Activated naive CD4-positive, alpha-beta T cell treated with anti-CD3 and anti-CD28 coated beads for 36 hours (primary cell): Measurements from ENCODE around the gene EIF5. TPM values are rescaled to one million over a fixed set of nuclear protein-coding genes. Genes with fewer than 3 reads are reported as not detected.

ENCODE experiments used
- CTCF ChIA-PET: fragments of 350-600 bp; sonication (Branson Sonifier 250); formaldehyde crosslinking; loops from one replicate; lab custom pipeline; 2021; ENCODE audit warnings: antibody characterized with exemption; lab: Charles Lee
- DNase-seq: peaks from one replicate; pipeline ENCODE4 v3.0.0-alpha.2; 2020
- H3K27ac Mint-ChIP-seq: one replicate; pipeline ENCODE4 v1.8.0; 2021; ENCODE audit warnings: mild to moderate bottlenecking, mixed read lengths
- H3K27me3 Mint-ChIP-seq: one replicate; pipeline ENCODE4 v1.8.0; 2021; ENCODE audit warnings: low read depth, mixed read lengths
- H3K36me3 Mint-ChIP-seq: one replicate; pipeline ENCODE4 v1.8.0; 2021; ENCODE audit warnings: low read depth, mixed read lengths
- H3K4me1 Mint-ChIP-seq: one replicate; pipeline ENCODE4 v1.8.0; 2021; ENCODE audit warnings: low read depth, mixed read lengths
- H3K4me3 Mint-ChIP-seq: one replicate; pipeline ENCODE4 v1.8.0; 2021; ENCODE audit warnings: mild to moderate bottlenecking, moderate library complexity, mixed read lengths
- H3K9me3 Mint-ChIP-seq: one replicate; pipeline ENCODE4 v1.8.0; 2021; ENCODE audit warnings: mixed read lengths
- intact Hi-C: fragments of 100-400 bp; cut with micrococcal nuclease; formaldehyde crosslinking; loops from one replicate; pipeline ENCODE4 v1.15.1; 2023
- total RNA-seq, 2 experiments: library from RNA; stranded (reverse); gene quantifications; one replicate each; pipeline ENCODE4 v1.2.3, GENCODE V29; 2021

Gene EIF5
- total RNA-seq, 2 experiments from 2014 or later: 117 to 121 TPM

GRCh38 chr14:103382376-103382775 is 48.3 kb downstream of the EIF5 start:
- intact Hi-C loops: loop anchor here (10.0 kb wide), 1 partner anchor 242 kb away; the partner anchor contains the start of gene KLC1
- Mint-ChIP-seq H3K36me3 (peaks cover 8% of the 10 kb centered on the region), H3K9me3 (no peaks in the 10 kb centered on the region), H3K27ac (no peak overlapping the region), H3K4me3 (no peak overlapping the region), H3K27me3 (peaks cover 4% of the 10 kb centered on the region), H3K4me1 (peaks cover 21% of the 10 kb centered on the region)
- CTCF ChIA-PET: interaction anchor here (2.4 kb wide), 1 partner anchor 8 kb away, joined by 10 read pairs; no protein-coding TSS in a partner anchor
- no peak for DNase-seq

- H3K9me3 Mint-ChIP-seq: no peaks in the 10 kb centered on the region
- H3K4me3 Mint-ChIP-seq: peak overlapping the region; percentile 96
- H3K27ac Mint-ChIP-seq: peak overlapping the region; percentile 90
- peaks cover 4% of the 10 kb centered on the region for H3K27me3 Mint-ChIP-seq
- intact Hi-C loops: loop anchor here (1.0 to 10.0 kb wide), 5 partner anchors 16 to 307 kb away; partner anchors contain the start of genes BAG5, COA8, EIF5 and KLC1
- DNase-seq: no peak
- peaks cover 8% of the 10 kb centered on the region for H3K36me3 Mint-ChIP-seq
- peaks cover 39% of the 10 kb centered on the region for H3K4me1 Mint-ChIP-seq
- CTCF ChIA-PET: interaction anchor here (0.6 to 1.5 kb wide), 2 partner anchors 8 to 49 kb away, joined by 3 to 7 read pairs; no protein-coding TSS in a partner anchor
These were observed 50.6 kb downstream of the EIF5 start for GRCh38 chr14:103384450-103385151.

DNA sequence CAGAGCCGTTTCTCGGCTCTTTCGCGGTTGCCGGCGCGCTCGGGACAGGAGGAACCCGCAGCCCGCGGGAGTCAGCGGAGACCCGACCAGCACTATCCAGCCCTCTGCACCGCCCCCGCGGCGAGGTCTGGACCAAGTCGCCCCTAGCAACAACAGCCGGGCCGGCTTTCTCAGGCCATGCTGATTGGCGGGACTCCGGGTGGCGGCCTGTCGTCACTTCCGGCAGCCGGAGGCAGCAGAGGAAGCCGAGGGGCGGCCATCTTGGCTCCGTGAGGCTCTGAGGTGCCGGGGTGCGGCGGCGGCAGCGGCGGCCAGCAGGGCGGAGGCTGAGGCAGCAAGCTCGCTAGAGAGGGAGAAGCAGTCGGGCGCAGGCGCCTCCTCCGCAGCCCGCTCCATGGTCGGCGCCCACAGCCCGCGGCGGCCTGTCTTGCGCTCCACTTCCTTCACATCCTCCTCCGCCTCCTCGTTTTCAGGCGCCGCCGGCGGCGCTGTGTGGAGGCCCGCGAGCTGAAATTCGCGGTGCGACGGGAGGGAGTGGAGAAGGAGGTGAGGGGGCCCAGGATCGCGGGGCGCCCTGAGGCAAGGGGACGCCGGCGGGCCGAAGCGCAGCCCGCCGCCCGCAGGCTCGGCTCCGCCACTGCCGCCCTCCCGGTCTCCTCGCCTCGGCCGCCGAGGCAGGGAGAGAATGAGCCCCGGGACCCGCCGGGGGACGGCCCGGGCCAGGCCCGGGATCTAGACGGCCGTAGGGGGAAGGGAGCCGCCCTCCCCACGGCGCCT is 51.3 kb downstream of the EIF5 start, which contains the start of gene MARK3:
MARK3 (plus strand) TSS at position 264 of the 777 bp plus-strand sequence. CDS start 615 bp downstream, outside the sequence.
- H3K9me3 Mint-ChIP-seq: no peaks in the 10 kb centered on the region
- peaks cover 4% of the 10 kb centered on the region for H3K27me3 Mint-ChIP-seq
- H3K36me3 Mint-ChIP-seq: peaks cover 8% of the 10 kb centered on the region
- peak within 1 kb of the TSS; percentile 96 for H3K4me3 Mint-ChIP-seq
- DNase-seq: peak; percentile 97
- CTCF ChIA-PET: interaction anchor here (1.5 kb wide), 1 partner anchor 8 kb away, joined by 7 read pairs; no protein-coding TSS in a partner anchor
- peak within 1 kb of the TSS; percentile 94 for H3K27ac Mint-ChIP-seq
- peaks cover 42% of the 10 kb centered on the region for H3K4me1 Mint-ChIP-seq
- intact Hi-C loops: loop anchor here (1.0 to 10.0 kb wide), 5 partner anchors 15 to 308 kb away; partner anchors contain the start of genes BAG5, COA8, EIF5 and KLC1

- DNase-seq: peak; percentile 55
- CTCF ChIA-PET: interaction anchor here (0.5 to 0.7 kb wide), 2 partner anchors 11 to 64 kb away, joined by 3 to 4 read pairs; no protein-coding TSS in a partner anchor
- peak overlapping the region; percentile 96 for H3K4me3 Mint-ChIP-seq
- H3K9me3 Mint-ChIP-seq: no peaks in the 10 kb centered on the region
- H3K27ac Mint-ChIP-seq: peak overlapping the region; percentile 94
- peaks cover 8% of the 10 kb centered on the region for H3K36me3 Mint-ChIP-seq
- peaks cover 47% of the 10 kb centered on the region for H3K4me1 Mint-ChIP-seq
- intact Hi-C loops: loop anchor here (1.0 to 10.0 kb wide), 7 partner anchors 8 to 309 kb away; partner anchors contain the start of genes BAG5, COA8, EIF5 and KLC1
- peaks cover 4% of the 10 kb centered on the region for H3K27me3 Mint-ChIP-seq
These were observed 52.1 kb downstream of the EIF5 start for GRCh38 chr14:103385929-103386712.

GRCh38 chr14:103386713-103387329 is 52.8 kb downstream of the EIF5 start:
- H3K4me1 Mint-ChIP-seq: peaks cover 47% of the 10 kb centered on the region
- CTCF ChIA-PET: interaction anchor here (0.5 to 0.7 kb wide), 2 partner anchors 10 to 64 kb away, joined by 3 to 4 read pairs; no protein-coding TSS in a partner anchor
- H3K4me3 Mint-ChIP-seq: peak overlapping the region; percentile 96
- H3K27me3 Mint-ChIP-seq: peaks cover 2% of the 10 kb centered on the region
- H3K36me3 Mint-ChIP-seq: peaks cover 8% of the 10 kb centered on the region
- no peak for DNase-seq
- intact Hi-C loops: loop anchor here (1.0 to 10.0 kb wide), 5 partner anchors 7 to 310 kb away; partner anchors contain the start of genes BAG5, COA8 and KLC1
- peak overlapping the region; percentile 94 for H3K27ac Mint-ChIP-seq
- no peaks in the 10 kb centered on the region for H3K9me3 Mint-ChIP-seq

- Mint-ChIP-seq H3K27ac (peak overlapping the region; percentile 20), H3K4me1 (peaks cover 45% of the 10 kb centered on the region), H3K27me3 (no peaks in the 10 kb centered on the region), H3K4me3 (no peak overlapping the region), H3K36me3 (peaks cover 8% of the 10 kb centered on the region), H3K9me3 (no peaks in the 10 kb centered on the region)
- intact Hi-C loops: loop anchor here (5.0 to 10.0 kb wide), 3 partner anchors 174 to 311 kb away; partner anchors contain the start of genes BAG5, COA8 and KLC1
- CTCF ChIA-PET: interaction anchor here (0.6 kb wide), 1 partner anchor 240 kb away, joined by 3 read pairs; no protein-coding TSS in a partner anchor
- DNase-seq: no peak
These were observed 54.6 kb downstream of the EIF5 start for GRCh38 chr14:103388664-103389063.

DNA sequence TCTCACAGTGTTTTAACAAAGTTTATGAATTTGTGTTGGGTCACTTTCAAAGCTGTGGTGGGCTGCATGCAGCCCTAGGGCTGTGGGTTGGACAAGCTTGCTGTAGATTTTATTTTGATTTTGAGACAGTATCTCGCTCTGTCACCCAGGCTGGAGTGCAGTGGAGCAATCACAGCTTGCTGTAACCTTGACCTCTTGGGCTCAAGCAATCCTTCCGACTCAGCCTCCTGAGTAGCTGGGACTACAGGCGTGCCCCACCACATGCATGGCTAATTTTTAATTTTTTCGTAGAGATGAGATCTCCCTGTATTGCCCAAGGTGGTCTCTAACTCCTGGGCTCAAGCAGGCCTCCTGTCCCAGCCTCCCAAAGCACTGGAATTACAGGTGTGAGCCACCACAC is 56.6 kb downstream of the EIF5 start:
- intact Hi-C loops: no loop called here
- Mint-ChIP-seq H3K4me1 (peaks cover 57% of the 10 kb centered on the region), H3K27ac (no peak overlapping the region), H3K9me3 (no peaks in the 10 kb centered on the region), H3K4me3 (no peak overlapping the region), H3K36me3 (peaks cover 8% of the 10 kb centered on the region), H3K27me3 (no peaks in the 10 kb centered on the region)
- no peak for DNase-seq
- CTCF ChIA-PET: interaction anchor here (0.7 to 5.4 kb wide), 27 partner anchors 9 to 1533 kb away, joined by 3 to 44 read pairs (median 4); no protein-coding TSS in a partner anchor

- CTCF ChIA-PET: interaction anchor here (0.6 to 5.4 kb wide), 24 partner anchors 9 to 1532 kb away, joined by 3 to 44 read pairs (median 4); no protein-coding TSS in a partner anchor
- Mint-ChIP-seq H3K9me3 (no peaks in the 10 kb centered on the region), H3K27ac (peak overlapping the region; percentile 56), H3K27me3 (no peaks in the 10 kb centered on the region), H3K36me3 (peaks cover 6% of the 10 kb centered on the region), H3K4me3 (no peak overlapping the region), H3K4me1 (peaks cover 61% of the 10 kb centered on the region)
- DNase-seq: peak; percentile 64
- intact Hi-C loops: no loop called here
These were observed 57.0 kb downstream of the EIF5 start for GRCh38 chr14:103391048-103391447.

- no peak overlapping the region for H3K27ac Mint-ChIP-seq
- no peaks in the 10 kb centered on the region for H3K9me3 Mint-ChIP-seq
- DNase-seq: no peak
- intact Hi-C loops: no loop called here
- H3K4me1 Mint-ChIP-seq: peaks cover 69% of the 10 kb centered on the region
- no peak overlapping the region for H3K4me3 Mint-ChIP-seq
- CTCF ChIA-PET: interaction anchor here (0.6 to 5.4 kb wide), 10 partner anchors 11 to 73 kb away, joined by 3 to 44 read pairs (median 4); no protein-coding TSS in a partner anchor
- peaks cover under 1% of the 10 kb centered on the region for H3K36me3 Mint-ChIP-seq
- no peaks in the 10 kb centered on the region for H3K27me3 Mint-ChIP-seq
These were observed 58.1 kb downstream of the EIF5 start for GRCh38 chr14:103392106-103392505.

DNA sequence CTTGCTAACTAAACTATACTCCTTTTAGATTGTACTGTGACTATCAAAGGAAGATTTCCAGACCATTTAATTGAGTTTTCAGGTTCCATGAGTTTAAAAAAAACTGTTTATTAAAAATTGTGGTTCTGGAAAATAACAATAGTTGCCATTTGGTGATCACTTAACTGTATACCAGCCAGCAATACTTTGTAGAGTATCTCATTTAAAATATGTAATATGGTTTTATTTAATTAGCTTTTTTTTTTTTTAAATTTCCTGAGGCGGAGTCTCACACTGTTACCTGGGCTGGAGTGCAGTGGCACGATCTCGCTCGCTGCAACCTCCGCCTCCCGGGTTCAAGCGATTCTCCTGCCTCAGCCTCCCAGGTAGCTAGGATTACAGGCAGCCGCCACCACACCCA is 58.5 kb downstream of the EIF5 start:
- no peak overlapping the region for H3K27ac Mint-ChIP-seq
- CTCF ChIA-PET: interaction anchor here (0.6 to 5.4 kb wide), 13 partner anchors 8 to 500 kb away, joined by 3 to 44 read pairs (median 3); no protein-coding TSS in a partner anchor
- intact Hi-C loops: no loop called here
- no peaks in the 10 kb centered on the region for H3K27me3 Mint-ChIP-seq
- no peak overlapping the region for H3K4me3 Mint-ChIP-seq
- H3K36me3 Mint-ChIP-seq: no peaks in the 10 kb centered on the region
- no peaks in the 10 kb centered on the region for H3K9me3 Mint-ChIP-seq
- H3K4me1 Mint-ChIP-seq: peaks cover 69% of the 10 kb centered on the region
- DNase-seq: no peak
